Germinal center (tissue), 1 donor: ENCODE results near the gene AKNA.
A peak's percentile ranks its signal among the peaks of the same experiment; 100 is the strongest.

Source experiments
- DNase-seq: peaks from one replicate; pipeline ENCODE4 v3.0.0; 2012; ENCODE audit warnings: mixed read lengths, low spot score

The AKNA gene

DNA sequence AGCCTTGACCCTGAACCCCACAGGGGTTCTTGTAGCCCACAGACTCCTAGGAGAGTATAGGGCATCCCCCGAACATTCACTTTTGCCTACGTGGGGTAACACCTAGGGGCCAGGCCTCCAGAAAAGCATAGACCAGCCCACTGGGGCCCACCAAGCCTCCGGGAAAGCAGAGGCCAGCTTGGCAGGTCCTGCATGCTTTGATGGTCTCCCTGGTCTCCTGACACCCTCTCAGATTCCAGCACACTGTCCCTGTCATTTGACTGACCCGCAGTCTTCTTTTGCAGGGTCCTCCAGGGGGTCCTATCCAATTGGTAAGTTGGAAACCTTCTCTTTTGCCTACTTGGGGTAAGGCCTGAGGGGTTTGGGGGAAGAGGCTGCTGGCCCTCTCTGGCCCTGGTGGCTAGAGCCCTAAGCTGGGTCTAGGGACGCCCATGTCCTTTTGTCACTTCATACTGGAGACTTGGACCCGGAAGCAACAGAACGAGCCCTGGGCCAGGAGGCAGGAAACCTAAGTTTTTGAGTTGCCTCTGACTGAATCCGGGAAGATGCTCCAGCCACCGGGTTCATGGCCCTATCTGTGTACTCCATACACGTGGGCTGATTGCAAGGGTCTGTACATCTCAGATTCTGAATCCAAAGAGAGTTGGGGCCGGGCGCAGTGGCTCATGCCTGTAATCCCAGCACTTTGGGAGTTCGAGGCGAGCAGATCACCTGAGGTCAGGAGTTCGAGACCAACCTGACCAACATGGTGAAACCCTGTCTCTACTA is 85.8 kb downstream of the AKNA start:
- no peak for DNase-seq

DNA sequence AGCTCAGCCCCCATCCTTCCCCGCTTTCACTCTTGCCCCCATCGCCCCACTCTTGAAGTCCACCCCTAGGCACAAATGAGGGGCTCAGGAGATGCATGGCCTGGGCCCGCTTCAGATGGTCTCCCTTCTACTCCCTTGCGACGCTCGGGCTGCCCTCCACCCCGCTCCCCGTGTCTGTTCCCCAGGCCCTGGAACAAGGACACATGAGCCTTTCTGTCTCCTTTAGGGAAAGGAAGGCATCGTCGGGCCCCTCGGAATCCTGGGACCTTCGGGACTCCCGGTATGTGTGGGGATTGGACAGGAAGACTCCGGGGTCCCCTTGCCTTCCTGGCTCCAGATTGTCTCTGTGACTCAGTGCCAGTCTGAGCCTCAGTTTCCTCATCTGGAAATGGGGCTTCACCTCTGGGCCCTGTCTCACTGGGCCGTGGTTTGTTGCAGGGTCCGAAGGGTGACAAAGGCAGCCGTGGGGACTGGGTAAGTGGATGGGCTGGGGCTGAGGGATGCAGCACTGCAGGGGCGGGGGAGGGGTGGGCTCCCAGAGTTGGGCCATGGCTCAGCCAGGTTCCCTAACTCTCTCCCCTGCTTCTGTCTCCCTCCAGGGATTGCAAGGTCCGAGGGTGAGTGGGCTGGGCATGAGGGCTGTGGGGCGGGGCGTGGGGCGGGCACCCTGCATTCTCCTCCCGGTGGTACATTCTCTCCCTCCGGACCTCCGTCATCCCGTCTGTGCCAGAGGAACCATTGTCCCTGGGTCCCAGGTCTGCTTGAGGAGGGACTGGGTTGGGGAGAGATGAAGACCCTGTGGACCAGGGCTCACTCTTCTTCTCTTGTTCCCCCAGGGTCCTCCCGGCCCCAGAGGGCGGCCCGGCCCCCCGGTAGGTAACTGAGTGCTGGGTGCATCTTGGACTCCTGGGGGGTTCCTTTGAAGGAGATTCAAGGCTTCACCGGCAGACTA is 86.7 kb downstream of the AKNA start:
- DNase-seq = no peak

DNA sequence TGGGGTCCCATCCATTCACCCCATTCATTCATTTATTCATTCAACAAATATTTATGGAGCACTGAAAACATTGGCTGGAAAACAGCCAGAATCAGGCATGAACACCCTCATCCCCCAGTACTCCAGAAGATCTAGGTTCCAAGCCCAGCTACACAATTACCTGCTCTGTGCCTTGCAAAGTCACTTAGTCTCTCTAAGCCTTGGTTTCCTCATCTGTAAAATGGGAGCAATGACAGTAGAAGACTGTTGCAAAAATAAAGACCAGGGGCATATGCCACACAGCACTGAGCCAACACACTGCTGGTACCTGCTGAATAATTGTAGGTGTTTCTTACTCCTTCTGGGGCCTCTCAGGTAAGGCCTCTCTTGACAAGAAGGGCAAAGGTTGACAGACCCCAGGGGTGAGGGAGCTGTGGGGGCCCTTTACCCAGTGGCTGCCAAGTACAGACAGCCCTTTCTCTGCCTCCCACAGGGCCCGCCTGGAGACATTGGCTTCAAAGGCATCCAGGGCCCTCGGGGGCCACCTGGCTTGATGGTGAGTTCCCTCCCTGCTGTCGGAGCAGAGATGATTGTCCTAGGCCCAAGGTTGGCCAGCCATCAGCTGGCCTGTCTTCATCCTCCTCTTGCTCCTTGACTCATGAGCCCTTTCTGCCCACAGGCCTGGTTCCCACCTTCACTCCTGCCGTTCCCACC is 87.5 kb downstream of the AKNA start:
- DNase-seq = no peak

DNA sequence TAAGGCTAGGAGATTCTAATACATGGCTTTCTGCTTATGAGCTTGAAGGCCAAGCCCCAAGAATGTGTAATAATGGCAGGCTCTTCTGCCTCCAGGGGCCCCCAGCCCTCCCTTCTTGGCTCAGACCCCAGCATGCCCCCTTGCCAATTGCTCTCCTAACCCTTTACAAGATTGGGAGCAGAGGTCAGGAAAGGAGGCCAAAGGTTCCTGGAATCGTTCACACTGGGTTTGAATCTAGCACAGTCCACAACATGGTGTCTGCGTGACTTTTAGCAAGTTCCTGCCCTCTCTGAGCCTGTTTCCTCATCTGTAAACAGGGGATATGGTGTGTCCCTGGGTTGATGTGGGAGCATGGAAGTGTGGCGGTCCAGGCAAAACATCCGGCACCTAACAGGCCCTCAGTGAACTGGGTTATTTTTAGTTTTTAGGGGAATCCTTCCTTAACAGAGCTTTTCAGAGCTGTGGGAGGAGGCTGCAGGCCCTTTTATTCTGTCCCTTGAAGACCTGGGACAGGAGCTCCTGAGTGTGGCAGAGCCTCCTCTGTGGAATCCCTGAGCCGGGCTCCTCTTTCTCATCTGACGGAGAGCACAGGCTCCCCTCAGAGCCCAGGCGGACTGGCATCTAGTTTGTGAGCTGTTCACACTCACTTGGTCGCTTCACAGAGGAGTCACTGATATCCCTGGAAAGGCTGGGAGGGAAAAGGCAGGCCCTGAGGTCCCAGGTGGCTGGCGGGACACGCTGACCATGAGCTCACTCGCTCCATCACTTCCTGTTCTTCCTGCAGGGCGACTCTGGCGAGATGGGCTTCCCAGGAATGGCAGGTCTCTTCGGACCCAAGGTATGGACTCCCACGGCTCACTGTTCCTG is 88.3 kb downstream of the AKNA start:
- DNase-seq = no peak

DNA sequence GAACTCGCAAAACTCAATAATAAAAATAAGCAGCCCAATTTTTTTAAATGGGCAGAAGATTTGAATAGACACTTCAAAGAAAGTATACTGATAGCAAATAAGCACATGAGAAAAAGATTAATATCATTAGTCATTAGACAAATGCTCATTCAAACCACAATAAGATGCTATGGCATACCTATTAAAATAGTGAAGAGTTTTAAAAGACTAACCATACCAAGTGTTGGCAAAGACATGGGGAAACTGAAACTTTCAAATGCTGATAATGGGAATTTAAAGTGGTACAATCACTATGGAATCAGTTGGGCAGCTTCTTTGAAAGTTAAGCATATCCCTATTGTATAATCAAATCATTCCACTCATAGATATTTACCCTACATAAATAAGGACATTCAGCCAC is 91.4 kb downstream of the AKNA start:
- DNase-seq = no peak

DNA sequence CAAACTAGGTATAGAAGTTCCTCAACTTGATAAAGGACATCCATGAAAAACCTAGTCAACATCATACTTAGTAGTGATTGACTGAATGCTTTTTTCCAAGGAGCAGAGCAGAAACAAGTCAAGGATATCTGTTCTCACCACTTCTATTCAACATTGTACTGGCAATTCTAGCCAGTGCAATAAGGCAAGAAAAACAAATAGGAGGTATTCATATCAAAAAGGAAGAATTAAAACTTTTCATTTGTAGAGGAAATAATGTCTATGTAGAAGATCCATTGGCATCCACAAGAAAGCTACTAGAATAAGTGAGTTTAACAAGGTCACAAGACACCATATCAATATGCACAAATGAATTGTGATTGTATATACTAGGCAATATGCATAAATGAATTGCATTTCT is 93.1 kb downstream of the AKNA start:
- no peak for DNase-seq

DNA sequence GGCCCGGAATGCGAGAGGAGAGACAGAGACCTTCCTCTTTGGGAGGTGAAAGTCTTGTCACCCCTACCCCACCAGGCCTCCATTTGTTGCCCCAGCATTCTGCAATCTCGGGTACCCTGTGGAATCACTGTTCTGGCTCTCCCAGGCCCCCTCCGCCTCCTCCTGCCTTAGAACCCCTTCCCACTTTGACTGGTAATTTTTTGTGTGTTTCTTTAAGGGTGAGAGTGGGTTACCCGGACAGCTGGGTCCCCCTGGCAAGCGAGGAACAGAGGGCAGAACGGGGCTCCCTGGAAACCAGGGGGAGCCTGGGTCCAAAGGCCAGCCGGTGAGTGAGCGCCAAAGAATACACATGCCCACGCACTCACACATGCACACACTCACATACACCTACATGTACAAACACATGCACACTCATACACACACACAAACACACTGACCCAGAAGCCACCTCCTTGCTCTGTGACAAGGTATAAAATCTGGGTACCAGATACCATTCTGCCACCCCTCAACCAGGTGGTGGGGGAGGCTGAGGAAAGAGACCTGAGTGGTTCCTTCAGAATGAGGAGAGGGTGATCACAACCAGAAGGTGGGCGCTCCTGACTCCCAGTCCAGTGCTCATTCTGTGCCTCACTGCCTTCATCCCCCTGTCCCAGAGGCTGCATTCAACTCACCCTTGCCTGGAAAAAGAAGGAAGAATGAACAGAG is 95.7 kb downstream of the AKNA start:
- no peak for DNase-seq

DNA sequence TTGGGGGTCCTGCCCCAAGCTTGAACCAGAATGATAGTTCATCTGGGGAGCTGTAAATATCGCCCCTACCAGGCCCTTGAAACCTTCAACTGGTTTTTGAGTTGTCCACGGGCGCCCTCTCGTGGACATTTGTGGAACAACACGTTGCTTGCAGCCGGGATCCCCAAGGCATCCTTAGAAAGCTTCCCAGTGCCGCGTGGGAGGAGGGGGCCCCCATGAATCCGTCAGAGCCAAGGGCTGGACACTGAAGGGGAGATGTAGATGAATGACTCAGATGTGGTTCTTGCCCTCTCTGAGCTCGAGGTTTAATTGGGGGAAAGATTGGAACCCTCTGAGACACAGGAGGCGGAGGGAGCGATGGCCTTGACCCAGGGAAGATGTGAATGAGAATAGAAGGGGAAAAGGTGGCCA is 96.7 kb downstream of the AKNA start:
- peak; percentile 53 for DNase-seq

DNA sequence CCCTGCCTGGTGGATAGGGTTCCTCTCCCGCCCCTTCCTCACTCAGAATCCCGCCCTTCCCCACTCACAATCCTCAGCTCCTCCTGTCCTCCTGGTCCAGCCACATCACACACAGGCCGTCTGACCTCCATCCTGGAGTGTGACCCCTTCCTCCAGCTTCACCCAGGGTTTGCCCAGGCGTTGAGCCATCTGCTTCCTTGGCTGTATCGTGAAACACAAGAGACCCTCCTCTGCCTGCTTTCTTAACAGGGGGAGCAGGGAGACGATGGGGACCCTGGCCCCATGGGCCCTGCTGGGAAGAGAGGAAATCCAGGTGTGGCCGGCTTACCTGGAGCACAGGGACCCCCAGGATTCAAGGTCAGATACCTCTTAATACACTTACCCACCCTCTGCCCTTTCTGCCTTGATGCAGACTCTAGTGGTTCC is 97.2 kb downstream of the AKNA start:
- DNase-seq = no peak

DNA sequence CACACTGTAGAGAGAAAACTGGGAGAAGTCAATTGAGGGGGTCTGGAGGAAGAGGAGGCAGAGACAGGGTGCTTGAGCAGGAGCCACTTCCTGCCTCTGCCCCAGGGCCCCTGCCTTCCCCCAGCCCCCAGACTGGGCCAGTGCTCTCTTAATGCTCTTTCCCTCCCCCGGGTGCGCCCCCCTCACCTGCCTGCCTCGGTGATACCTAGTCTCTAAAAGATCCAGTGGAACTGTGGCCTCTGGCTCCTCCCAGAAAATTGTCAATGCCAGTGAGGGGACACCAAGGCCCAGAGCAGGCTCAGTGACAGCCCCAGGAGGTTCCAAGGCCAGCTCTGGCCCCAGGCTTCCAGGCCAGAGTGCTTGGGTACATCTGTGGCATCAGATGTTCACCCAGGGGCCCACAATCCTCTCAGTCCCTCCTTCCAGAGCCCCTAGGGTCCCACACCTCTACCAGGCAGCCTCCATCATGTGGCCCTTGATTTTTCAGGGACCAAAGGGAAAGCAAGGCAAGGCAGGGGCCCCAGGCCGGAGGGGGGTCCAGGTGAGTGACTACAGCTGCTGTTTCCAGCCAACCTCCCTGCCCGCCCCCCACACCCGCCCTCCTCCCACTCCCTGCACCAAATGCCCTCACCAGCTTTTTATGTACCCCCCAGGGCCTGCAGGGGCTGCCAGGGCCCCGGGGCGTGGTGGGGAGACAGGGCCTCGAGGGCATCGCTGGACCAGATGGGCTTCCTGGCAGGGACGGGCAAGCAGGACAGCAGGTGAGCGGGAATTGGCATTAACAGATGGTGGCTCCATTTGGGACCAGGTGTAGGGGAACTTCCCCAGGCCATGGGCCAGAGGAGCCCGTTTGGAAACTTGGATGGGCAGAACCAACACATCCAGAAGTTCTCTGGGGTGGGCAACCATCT is 98.0 kb downstream of the AKNA start:
- no peak for DNase-seq

DNA sequence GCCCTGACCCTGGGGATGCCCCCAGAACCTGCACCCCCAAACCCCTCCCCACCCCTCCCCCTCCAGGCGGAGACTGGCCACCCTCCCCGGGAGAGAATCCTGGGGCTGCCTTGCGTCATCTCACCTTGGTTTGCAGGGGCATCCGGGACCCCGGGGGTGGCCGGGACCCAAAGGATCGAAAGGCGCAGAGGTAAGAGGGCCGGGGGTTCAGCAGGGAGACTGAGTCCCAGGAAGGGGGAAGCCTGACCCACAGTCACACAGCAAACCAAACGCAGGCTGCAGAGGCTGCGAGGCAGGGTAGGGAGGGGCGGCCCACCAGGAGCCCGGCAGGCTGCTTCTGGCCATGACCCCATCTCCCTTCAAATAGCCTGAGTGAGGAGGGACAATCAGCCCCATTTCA is 98.7 kb downstream of the AKNA start:
- DNase-seq = no peak

DNA sequence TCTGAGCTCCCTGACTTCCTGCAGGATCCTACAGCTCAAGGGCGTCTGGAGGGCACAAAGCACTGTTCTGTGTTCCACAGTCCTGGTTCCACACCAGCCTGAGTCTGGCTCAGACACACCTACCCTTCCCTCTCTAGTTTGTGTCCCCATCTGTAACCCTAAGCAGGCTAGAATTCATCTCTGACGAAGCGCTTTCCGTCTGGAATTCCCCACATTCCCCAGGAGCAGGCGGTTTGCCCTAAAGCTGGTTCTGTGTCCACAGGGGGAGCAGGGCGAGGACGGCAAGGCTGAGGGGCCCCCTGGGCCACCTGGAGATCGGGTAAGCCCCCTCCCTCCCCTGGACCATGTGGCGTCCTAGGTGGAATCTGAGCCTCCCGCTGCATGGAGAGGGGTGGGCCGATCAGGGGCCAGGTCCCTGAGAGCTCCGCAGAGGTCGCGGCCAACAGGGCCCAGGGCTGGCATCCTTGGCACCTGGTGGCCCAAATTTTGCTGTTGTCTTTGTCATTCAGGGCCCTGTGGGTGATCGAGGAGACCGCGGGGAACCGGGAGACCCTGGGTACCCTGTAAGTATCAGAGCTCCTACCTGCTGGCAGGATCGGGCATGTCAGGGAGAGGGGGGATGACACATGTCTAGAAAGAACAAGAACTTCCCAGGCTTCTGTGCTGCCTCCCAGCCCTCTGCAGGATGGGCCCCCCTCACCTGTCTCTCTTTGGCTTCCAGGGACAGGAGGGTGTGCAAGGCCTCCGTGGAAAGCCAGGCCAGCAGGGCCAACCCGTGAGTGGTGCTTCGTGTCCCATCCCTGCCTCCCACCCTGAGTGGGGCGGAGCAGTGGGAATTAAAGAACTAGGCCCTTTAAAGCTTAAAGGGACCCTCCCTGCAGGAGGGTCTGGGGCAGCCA is 99.3 kb downstream of the AKNA start:
- DNase-seq = no peak

DNA sequence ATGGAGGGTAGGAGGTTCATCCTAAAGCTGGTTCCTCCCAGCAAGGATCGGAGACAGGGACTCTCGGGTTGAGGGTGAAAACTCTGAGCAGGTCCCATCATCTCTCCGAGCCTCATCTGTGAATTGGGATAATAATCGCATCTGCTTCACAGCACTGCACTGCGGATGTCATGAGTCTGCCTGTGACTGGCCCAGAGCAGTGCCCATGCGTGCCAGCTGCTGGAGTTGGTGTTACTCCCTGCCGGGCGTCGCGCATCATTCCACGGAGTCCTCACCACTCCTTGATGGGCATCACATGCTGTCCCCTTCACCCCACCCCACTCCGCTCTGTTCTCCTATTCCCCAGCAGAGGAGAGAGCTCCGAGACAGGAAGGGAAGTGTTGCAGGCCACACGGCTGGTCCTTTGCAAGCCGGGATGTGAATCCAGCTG is 100.0 kb downstream of the AKNA start:
- DNase-seq = no peak

DNA sequence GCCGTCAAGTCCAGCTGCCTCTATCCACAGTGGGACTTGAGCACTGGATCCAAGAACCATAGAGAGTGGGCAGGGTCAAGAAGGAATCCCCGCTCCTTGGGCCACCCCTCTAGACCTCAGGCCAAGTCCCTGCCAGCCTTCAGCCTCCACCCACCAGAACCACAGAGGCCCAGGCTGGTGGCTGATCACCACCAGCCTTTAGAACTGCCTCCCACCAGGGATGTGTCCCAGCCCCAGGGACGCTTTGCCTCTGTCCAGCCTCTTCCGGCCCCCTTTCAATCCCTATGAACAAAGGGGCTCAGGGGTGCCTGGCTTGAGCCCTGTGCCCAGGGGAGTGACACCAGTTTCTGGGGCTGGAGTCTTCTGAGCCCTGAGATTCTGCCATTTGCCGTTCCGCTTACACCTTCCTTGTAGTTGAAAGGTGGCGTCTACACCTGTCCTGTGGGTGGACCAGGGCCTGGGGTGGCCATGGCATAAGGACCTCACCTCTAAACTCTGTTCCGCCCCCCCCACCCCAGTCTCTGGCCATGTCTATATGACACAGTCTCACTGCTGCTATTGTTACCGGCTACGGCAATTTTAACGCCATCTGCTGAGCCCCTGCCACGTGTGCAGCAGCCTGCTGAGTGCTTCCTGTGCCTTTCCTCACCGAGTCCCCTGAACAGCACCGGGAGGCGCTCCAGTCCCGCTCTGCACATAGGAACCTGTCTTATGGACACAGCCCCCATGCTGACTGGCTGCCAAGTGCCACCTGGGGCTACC is 100.6 kb downstream of the AKNA start:
- no peak for DNase-seq

DNA sequence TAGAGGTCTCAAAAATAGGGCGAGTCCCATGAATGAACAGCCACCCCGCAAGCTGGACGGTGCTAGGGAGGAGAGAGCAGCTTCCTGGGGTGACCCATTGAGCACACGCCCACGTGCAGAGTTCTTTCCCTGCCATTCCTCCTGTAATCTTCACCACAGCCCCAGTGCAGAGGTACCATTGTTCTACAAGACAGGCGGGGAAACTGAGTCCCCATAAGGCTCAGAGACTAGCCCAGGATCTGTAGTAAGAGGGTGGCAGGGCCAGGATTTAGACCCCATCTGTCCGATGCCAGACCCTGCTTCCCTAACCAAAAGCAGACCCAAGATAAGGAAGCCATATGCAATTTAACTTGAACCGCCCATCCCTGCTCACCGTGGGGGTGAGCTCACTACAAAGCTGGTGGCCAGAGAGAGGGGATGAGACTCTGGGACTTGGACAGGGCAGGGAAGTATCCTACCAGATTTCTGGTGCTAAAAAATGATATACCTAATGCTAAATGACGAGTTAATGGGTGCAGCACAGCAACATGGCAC is 101.6 kb downstream of the AKNA start:
- DNase-seq = no peak

DNA sequence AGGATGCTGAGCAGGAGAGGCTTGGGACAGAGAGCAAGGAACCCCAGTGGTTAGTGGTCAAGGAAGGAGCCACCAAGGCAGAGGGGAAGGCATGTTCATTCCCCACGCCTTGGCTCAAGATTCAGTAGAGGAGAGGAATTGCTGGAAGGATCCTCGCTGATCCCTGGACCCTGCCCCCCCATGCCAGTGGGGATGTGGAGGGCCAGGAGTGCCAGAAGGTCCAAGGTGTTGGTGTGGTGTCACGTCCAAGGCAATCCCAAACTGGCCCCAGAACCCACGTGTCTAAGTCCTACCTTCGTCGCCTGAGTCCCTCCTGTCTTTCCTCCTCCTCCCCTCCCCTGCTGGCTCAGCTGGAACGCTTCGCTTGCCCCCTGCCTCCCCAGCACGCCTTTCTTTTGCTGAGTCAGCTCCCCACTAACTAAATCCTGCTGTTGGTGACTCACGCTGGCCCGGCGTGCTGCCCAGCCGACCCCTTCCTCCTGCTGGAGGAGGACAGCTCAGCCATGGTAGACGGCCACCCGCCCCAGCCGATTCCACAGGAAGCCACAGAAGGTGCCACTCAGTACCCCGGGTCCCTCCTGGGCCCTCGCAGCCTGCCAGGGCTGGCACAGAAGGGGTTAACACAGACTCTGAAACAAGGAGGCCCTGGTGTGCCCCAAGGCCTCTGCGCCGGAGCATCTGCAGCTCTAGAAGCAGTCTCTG is 102.5 kb downstream of the AKNA start:
- DNase-seq = no peak
